OCI-LY7 (cell line): ENCODE data around the gene CILP2. TPM values are rescaled to one million over a fixed set of nuclear protein-coding genes. Genes with fewer than 3 reads are reported as not detected.

Source experiments
- BruUV-seq: library from RNA; stranded (reverse); fragments of 400-500 nt; replicated peaks from 2 replicates; lab custom pipeline; 2021; lab: Mats Ljungman, UMichigan
- CTCF ChIA-PET: fragments of 300-600 bp; sonication (Branson Sonifier 250); formaldehyde crosslinking; loops from one replicate; lab custom pipeline; 2022; ENCODE audit warnings: antibody characterized with exemption; ENCODE audit not compliant: unreplicated experiment; lab: Charles Lee
- POLR2A ChIA-PET: fragments of 300-600 bp; sonication (Branson Sonifier 250); formaldehyde crosslinking; loops from one replicate; lab custom pipeline; 2022; ENCODE audit warnings: antibody characterized with exemption; lab: Charles Lee
- DNase-seq: peaks from one replicate; pipeline ENCODE4 v3.0.0-alpha.2; 2015; ENCODE audit warnings: low spot score
- H2AFZ ChIP-seq: fragments of 200-600 bp; sonication (generic), shearing (Covaris generic); 2 replicates; pipeline ENCODE4 v1.6.1; 2014; ENCODE audit warnings: mild to moderate bottlenecking, antibody characterized with exemption, low read length, moderate library complexity
- H3K27ac ChIP-seq: fragments of 200-600 bp; sonication (generic); 2 replicates; pipeline ENCODE4 v1.5.1; 2014; ENCODE audit warnings: mixed run types, low read depth, mild to moderate bottlenecking, moderate library complexity, low read length, inconsistent platforms; ENCODE audit not compliant: poor library complexity, severe bottlenecking
- H3K36me3 ChIP-seq: fragments of 200-600 bp; sonication (generic); 2 replicates; pipeline ENCODE4 v1.6.1; 2014; ENCODE audit warnings: mild to moderate bottlenecking, antibody characterized with exemption, low read length, moderate library complexity, mixed read lengths; ENCODE audit not compliant: insufficient read depth
- H3K4me1 ChIP-seq: fragments of 200-600 bp; sonication (generic); 2 replicates; pipeline ENCODE4 v1.5.1; 2014; ENCODE audit warnings: mild to moderate bottlenecking, low read length; ENCODE audit not compliant: insufficient read depth, poor library complexity, severe bottlenecking
- H3K4me2 ChIP-seq: fragments of 200-600 bp; sonication (generic); 2 replicates; pipeline ENCODE4 v1.6.1; 2014; ENCODE audit warnings: mild to moderate bottlenecking, low read length
- H3K4me3 ChIP-seq: fragments of 200-600 bp; sonication (generic); 2 replicates; pipeline ENCODE4 v1.5.1; 2014; ENCODE audit warnings: mild to moderate bottlenecking, low read depth, low read length; ENCODE audit not compliant: poor library complexity, severe bottlenecking
- H3K79me2 ChIP-seq: fragments of 200-600 bp; sonication (generic); 2 replicates; pipeline ENCODE4 v1.6.1; 2016; ENCODE audit warnings: low read depth, mild to moderate bottlenecking, low read length, moderate library complexity, mixed read lengths; ENCODE audit not compliant: insufficient read depth
- H3K9me2 ChIP-seq: fragments of 200-600 bp; sonication (generic); 2 replicates; pipeline ENCODE4 v1.6.1; 2016; ENCODE audit warnings: mild to moderate bottlenecking, low read length, mixed read lengths; ENCODE audit not compliant: insufficient read depth
- H3K9me3 ChIP-seq: fragments of 200-600 bp; sonication (generic); 2 replicates; pipeline ENCODE4 v1.6.1; 2014; ENCODE audit warnings: mild to moderate bottlenecking, mixed run types, low read length, mixed read lengths
- H4K20me1 ChIP-seq: fragments of 200-600 bp; sonication (generic); 2 replicates; pipeline ENCODE4 v1.6.1; 2014; ENCODE audit warnings: mild to moderate bottlenecking, antibody characterized with exemption, low read length, moderate library complexity, mixed read lengths; ENCODE audit not compliant: insufficient read depth
- EZH2phosphoT487 ChIP-seq: fragments of 200-600 bp; sonication (generic); IDR thresholded peaks from 2 replicates; pipeline ENCODE4 v1.6.1; 2018; ENCODE audit warnings: low read depth, borderline replicate concordance, mild to moderate bottlenecking, mixed run types, antibody characterized with exemption, low read length, moderate library complexity, mixed read lengths
- intact Hi-C: fragments of 100-400 bp; cut with micrococcal nuclease; formaldehyde crosslinking; loops from one replicate; pipeline ENCODE4 v1.10.0; 2022; ENCODE audit not compliant: unreplicated experiment
- total RNA-seq, 2 experiments: library from RNA; depleted of rRNA in 1 of 2; stranded (reverse); fragments of >200 nt in 1 of 2; shearing (Covaris generic) in 1 of 2; gene quantifications; 2 replicates each; pipeline ENCODE4 v1.2.3, GENCODE V29; 2014 to 2022
- TF ChIP-seq, protein P1 (sequence below): fragments of 200-600 bp; sonication (generic); conservative IDR thresholded peaks from 2 replicates; pipeline ENCODE4 v1.5.1; 2014; ENCODE audit warnings: mild to moderate bottlenecking, antibody characterized with exemption, low read length, moderate library complexity, mixed read lengths

The CILP2 gene
- total RNA-seq, 2 experiments from 2014 or later, result 0.19 to 0.51 TPM

DNA sequence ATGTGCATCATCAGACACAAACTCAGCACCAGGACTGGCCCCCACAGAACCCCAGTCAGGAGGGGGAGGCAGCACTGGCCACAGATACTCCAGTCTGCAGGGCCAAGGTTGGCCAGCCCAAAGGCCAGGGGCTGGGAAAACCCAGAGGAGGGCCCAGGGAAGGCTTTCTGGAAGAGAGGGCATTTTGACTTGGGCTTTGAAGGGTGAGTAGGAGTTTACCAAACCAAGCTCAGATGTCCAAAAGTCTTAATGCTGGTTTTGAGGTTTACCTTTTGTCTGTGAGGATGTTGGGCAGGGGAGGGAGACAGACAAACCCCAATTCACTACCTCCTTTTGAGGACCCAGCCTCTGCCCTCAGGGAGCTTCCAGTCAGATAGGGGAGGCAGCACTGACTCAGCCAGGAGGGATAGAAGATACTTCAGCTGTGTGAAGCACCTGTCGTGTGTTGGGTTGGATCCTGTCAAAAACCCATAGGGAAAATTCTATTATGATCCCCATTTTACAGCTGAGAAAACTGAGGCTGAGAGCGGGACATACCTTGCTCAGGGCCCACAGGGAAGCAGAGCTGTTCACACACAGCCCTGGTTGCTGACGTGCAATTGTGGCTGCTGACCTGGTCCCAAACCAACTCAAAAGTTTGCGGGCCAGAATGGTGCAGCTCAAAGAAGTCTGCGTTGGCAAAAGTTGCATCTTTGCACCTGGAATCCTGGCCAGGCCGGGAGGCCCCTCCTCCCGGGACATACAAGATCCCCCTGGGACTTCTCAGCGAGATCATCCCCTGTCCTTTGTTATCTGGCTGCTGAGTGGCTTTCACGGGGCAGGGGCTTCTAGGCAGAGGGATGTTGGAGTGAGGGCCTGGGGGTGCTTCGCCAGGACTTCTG lies 13.1 kb downstream of the CILP2 start:
- no peaks in the 10 kb centered on the region for H3K4me1 ChIP-seq
- H3K4me2 ChIP-seq, result no peak overlapping the region
- H3K79me2 ChIP-seq, result no peaks in the 10 kb centered on the region
- H2AFZ ChIP-seq, result no peak overlapping the region
- no peaks in the 10 kb centered on the region for H3K36me3 ChIP-seq
- TF ChIP-seq EZH2phosphoT487, result no peak
- TF ChIP-seq, protein P1, sequence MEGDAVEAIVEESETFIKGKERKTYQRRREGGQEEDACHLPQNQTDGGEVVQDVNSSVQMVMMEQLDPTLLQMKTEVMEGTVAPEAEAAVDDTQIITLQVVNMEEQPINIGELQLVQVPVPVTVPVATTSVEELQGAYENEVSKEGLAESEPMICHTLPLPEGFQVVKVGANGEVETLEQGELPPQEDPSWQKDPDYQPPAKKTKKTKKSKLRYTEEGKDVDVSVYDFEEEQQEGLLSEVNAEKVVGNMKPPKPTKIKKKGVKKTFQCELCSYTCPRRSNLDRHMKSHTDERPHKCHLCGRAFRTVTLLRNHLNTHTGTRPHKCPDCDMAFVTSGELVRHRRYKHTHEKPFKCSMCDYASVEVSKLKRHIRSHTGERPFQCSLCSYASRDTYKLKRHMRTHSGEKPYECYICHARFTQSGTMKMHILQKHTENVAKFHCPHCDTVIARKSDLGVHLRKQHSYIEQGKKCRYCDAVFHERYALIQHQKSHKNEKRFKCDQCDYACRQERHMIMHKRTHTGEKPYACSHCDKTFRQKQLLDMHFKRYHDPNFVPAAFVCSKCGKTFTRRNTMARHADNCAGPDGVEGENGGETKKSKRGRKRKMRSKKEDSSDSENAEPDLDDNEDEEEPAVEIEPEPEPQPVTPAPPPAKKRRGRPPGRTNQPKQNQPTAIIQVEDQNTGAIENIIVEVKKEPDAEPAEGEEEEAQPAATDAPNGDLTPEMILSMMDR, result no peak
- H3K27ac ChIP-seq, result no peak overlapping the region
- intact Hi-C loops, result no loop called here
- no TSS peak for BruUV-seq
- DNase-seq, result no peak
- H3K9me2 ChIP-seq, result no peaks in the 10 kb centered on the region
- ChIA-PET CTCF (no interaction called here), POLR2A (interaction anchor here (0.5 kb wide), 1 partner anchor 383 kb away, joined by 5 read pairs; no protein-coding TSS in a partner anchor)
- H3K9me3 ChIP-seq, result no peaks in the 10 kb centered on the region
- H3K4me3 ChIP-seq, result no peak overlapping the region
- no peaks in the 10 kb centered on the region for H4K20me1 ChIP-seq

DNA sequence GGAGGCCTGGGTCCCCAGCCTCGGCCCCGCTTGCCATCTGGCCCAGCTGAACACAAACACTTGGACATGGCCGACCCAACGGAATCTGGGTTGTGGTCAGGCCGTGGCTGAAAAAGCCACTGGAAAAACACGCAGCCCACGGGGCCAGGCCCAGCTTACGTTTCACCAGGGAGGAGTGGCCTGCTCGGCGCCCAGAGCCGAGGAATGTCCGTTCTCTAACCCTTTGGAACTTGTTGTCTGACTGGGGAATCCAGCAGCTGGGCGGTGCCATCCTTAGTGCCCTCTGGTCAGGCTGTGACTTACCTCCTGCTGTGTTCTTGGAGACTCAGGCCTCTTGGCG lies 13.8 kb downstream of the CILP2 start:
- ChIA-PET POLR2A (interaction anchor here (0.5 kb wide), 1 partner anchor 383 kb away, joined by 5 read pairs; no protein-coding TSS in a partner anchor), CTCF (no interaction called here)
- no peak for DNase-seq
- no TSS peak for BruUV-seq
- TF ChIP-seq, protein P1, result no peak
- TF ChIP-seq EZH2phosphoT487, result no peak
- H3K79me2 ChIP-seq, result no peaks in the 10 kb centered on the region
- no peaks in the 10 kb centered on the region for H3K9me2 ChIP-seq
- no peak overlapping the region for H3K4me3 ChIP-seq
- no peak overlapping the region for H2AFZ ChIP-seq
- H3K4me2 ChIP-seq, result no peak overlapping the region
- H3K9me3 ChIP-seq, result no peaks in the 10 kb centered on the region
- H3K27ac ChIP-seq, result no peak overlapping the region
- H4K20me1 ChIP-seq, result no peaks in the 10 kb centered on the region
- no peaks in the 10 kb centered on the region for H3K36me3 ChIP-seq
- no peaks in the 10 kb centered on the region for H3K4me1 ChIP-seq
- intact Hi-C loops, result no loop called here

DNA sequence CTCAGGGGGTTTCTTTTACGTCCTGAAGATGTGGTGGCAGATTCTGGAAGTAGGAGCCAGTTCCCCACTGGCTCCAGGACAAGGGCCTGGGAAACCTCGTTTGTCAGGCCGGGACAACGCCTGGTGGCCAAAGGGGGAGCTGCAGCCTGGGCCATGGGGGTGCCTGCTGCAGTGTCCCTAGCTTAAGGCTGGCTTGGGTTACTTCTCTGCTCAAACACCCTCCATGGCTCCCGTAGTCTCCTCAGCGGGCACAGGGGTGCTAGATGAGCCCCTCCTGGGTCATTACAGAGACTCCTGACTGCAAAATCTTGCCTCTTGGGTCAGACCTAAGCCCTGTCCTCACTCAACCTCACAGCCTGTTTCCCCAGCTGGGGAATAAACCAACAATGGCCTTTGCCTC lies 14.7 kb downstream of the CILP2 start:
- no peaks in the 10 kb centered on the region for H3K4me1 ChIP-seq
- no peak for TF ChIP-seq EZH2phosphoT487
- TF ChIP-seq, protein P1, result peak; percentile 46
- H3K4me3 ChIP-seq, result no peak overlapping the region
- H2AFZ ChIP-seq, result no peak overlapping the region
- H3K9me2 ChIP-seq, result no peaks in the 10 kb centered on the region
- no peaks in the 10 kb centered on the region for H3K36me3 ChIP-seq
- no peaks in the 10 kb centered on the region for H3K9me3 ChIP-seq
- no peak overlapping the region for H3K27ac ChIP-seq
- H3K79me2 ChIP-seq, result no peaks in the 10 kb centered on the region
- BruUV-seq, result no TSS peak
- no peaks in the 10 kb centered on the region for H4K20me1 ChIP-seq
- ChIA-PET CTCF (interaction anchor here (0.5 to 0.6 kb wide), 2 partner anchors 23 to 184 kb away, joined by 3 read pairs; no protein-coding TSS in a partner anchor), POLR2A (interaction anchor here (0.6 kb wide), 2 partner anchors 12 to 151 kb away, joined by 3 to 4 read pairs; no protein-coding TSS in a partner anchor)
- intact Hi-C loops, result no loop called here
- no peak overlapping the region for H3K4me2 ChIP-seq
- peak; percentile 19 for DNase-seq
